ENCODE data around the gene SLIT1. TPM values are rescaled to one million over a fixed set of nuclear protein-coding genes. Genes with fewer than 3 reads are reported as not detected.

SLIT1 gene
- total RNA-seq, 1 donor from 2014 or later, result 0.72 TPM

DNA sequence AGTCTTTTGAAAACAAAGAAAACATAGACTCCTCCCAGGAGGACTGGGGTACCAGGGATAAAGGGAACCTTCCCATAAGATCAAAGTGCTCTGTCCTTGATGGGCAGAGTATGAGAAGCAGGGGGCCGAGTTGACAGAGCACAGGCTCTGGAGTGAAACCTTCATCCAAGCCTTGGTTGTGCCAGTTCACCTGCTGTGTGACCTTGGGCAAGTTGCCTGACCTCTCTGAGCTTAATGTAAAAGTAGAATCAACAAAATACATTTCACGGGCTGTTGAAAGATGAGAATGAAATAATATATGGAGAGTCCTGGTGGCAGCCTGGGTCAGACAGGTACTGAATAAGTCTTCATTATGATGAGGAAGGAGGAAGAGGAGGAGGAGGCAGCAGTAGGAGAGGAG, 69.9 kb downstream of the SLIT1 start:
- DNase-seq (ENCODE audit: low spot score), result no peak

DNA sequence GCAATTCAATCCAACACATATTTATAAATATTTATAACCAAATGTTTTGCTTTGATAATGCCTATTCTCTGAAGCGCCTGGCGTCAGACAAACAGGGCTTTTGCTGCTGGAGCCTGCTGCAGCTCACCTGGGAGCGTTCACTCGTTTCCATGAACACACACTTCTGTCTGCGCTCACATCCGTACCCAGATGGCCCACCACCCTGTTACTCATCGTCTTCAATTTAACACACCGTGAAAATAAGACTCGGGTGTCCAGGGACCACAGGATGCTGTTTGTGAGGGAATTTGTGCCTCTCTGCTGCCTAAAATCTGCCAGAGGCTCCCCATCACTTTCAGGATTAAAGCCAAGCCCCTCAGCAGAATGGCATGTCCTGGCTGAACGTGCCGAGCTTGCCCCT, 74.1 kb downstream of the SLIT1 start:
- DNase-seq (ENCODE audit: low spot score), result no peak

DNA sequence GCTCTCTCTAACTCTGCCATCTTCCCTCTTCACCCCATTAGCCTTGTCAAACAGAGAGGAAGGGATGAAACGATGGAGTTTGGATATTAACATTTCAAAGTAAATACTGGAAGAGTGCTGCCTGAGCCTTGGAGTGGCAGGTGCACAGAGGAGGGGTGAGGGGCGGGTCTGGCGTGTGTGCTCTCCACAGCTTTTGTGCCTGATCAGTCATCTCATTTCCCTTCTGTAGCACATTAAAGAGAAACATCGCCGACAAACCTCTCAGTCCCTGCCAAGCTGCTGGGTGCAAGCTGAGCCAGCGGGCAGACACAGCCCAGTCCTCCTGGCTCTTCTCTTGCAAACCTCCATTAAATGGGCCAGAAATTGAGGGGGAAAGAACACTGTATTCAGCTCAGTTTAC, 76.2 kb downstream of the SLIT1 start:
- no peak for DNase-seq (ENCODE audit: low spot score)

DNA sequence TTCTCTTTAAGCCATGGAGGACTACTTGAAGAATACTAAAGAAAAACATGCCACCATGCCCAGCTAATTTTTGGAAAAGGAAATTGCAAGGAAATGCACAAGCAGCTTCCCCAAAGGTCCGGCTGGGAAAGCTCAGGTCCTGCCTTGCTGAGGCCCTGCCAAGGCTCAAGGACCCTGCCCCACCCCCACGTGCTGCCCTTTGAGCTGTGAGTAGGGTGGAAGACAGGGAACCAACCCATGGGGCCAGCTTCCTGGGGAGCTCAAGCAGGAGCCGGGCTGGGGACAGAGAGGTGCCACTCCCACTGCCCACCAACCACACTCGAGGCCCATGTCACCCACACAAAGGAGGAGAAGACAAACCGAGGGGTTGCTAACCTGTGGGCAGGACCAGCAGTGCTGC, 78.2 kb downstream of the SLIT1 start:
- DNase-seq (ENCODE audit: low spot score), result no peak

DNA sequence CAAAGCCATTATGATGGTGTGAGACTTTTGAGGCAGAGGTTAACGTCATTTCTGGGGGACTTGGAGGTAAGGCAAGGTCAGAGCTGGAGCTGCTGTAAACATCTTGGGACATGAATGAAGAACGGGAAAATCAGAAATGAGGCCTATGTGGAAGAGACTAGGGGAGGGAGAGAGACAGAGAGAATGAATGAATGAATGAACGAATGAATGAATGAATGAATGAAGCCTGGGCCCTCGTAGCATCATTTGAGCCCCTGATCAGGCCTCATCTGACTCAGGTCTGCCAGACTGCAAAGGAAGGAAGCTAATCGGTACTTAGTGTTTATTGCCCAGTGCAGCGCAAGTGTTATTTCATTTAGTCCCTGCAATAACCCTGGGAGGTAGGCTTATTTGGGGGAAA, 79.6 kb downstream of the SLIT1 start:
- no peak for DNase-seq (ENCODE audit: low spot score)

DNA sequence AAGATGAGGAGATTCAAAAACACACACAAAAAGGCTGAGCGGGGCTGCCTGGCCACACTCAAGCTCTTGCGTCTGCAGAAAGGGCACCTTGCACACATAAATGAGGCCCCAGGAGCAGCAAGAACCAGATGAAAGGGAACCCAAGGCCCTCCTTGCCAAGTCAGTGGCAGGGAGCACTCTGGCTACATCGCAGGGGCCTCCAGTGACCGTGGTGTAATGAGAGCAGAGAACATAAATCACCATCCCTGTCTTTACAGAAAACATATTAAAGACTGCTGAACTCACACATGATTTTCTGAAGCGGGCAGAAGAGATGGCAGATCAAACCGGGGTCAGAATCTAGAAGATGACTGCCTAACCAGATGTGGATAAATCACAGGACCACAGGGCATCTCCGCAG, 80.5 kb downstream of the SLIT1 start:
- DNase-seq (ENCODE audit: low spot score), result no peak

DNA sequence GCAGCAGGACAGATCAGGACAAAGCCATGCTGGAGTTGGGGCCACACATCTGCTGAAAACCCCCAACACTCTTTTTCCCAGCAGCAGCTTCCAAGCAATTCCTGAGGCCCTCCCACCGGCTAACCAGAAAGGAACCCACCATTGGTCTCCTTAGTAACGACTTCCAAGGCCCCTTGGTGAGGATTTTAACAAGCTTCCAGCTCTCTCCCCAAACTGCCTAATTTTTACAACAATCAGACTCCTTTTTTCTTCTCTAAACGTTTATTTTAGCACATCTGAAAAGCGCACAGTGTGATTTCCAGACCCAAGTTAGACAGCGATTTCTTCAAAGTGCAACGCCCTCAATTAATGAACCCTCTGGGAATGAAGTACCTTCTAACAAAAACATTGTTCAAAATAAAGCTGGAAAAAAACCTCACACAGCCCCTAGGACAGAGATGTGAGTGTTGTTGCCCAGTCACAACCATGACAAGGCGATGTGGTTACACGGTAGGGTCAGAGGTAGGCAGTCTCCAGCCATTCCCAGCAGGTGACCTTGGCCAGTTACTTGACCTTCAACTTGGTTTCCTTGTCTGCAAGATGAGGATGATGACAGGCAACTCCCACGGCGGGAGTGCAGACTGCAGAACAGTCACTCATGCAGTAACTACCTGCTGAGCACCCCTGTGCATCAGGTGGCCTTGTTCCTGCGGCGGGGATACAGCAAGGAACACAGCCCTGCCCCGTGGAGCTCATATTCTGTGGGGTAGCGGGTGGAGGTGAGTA, 82.3 kb downstream of the SLIT1 start:
- DNase-seq (ENCODE audit: low spot score), result no peak

DNA sequence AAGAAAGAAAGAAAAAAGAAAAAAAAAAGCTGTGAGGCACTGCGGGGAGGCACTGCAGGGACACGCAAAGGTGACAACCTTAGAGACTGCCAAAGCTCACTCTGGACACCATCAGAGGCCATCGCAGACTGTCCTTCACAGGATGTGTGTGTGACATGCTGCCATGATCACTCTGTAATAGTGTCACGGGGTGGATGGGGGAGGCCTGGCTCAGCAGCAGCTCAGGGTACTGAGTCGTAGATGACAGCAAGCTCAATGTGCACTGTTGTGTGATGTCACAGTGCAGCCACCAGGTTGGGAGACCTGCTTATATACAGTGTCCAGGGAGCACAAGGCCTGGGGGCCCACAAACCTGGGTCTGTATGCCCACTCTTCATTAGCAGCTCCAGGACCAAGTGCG, 83.3 kb downstream of the SLIT1 start:
- no peak for DNase-seq (ENCODE audit: low spot score)

DNA sequence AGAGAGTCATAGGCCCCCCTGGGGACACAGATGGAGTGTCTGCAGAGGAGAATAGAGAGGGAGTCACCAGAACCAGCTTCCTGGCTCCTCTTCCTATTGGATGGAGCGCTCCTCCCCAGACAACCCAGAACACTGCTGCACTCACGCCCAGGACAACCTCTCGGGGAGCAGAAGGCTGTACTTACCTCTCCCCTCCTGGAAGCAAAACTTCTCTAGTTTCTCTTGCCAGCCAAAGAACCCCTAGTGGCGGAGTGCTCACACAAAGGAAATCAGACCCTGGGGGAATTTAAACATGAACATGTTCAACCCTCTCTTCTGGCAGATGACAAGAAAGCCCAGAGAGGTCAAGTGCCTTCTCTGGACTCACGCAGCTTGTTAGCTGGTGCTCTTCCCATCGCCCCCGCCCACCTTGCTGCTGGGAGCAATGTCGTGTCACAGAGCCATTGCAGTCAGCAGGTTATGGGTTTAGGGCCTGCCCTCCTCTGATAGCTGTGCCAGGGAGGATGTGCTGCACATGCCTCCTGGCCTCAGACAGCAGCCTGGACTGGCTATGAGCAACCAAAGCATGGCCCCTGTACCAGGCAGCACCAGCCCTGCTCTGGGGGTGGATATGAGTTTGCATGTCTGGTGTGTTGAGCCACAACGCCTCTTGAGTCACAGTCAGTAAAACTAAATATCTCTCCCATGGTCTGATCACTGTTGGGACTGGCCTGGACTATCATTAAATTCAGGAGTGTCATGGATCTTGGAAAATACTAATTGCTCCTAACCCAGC, 84.4 kb downstream of the SLIT1 start:
- no peak for DNase-seq (ENCODE audit: low spot score)

DNA sequence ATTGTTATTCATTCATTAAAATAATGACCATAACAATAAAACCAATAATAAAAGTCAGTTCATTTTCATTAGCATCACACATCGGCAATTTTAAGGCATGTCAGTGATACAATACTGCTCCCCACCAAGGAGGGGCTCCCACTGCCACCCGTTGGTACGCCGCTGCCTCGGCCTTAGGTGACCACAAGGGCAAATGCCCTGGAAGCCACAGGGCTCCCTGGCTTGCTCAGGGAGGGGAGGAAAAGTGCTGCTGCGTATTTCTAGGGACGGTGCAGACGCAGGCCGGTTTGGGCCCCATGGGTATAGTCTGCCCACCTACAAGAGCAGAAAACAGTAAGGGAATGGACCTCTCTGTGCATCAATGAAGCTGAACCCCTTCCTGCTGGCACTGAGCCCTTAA, 85.1 kb downstream of the SLIT1 start:
- DNase-seq (ENCODE audit: low spot score), result no peak

DNA sequence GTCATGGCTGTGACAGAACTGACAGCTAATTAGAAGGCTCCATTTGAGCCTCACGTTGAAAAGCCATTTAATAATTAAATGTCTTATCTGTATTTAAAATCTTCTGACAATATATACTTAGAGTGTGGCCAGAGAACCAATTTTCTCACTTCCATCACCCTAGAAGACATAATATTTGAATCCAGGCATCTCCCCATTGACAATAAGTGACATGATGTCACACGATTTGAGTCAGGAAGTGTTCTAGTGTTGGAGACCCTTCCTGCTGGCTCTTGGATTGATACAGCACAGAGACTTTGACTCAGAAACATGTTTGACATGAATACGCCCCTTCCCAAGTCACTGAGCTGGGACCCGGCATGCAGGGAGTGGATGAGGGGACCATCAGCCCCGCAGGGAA, 85.9 kb downstream of the SLIT1 start:
- no peak for DNase-seq (ENCODE audit: low spot score)

DNA sequence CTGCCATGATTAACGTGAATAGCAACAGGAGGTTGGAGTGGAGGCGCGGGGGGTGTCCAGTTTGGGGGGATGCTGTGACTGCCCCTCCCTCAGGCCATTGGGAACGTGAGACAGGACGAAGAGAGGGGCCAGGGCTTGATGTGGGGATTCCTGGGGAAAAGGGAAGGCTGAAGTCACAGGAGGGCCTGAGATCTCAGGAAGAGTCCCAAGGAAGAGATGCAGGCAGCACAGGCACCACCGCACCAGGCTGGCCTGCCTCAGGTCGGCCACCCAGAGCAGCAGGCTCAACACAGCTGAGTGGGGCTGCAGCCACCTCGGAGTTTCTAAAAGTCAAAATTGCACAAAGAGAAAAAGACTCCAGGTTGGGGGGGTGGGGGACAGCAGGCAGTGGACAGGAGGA, 86.7 kb downstream of the SLIT1 start:
- no peak for DNase-seq (ENCODE audit: low spot score)

DNA sequence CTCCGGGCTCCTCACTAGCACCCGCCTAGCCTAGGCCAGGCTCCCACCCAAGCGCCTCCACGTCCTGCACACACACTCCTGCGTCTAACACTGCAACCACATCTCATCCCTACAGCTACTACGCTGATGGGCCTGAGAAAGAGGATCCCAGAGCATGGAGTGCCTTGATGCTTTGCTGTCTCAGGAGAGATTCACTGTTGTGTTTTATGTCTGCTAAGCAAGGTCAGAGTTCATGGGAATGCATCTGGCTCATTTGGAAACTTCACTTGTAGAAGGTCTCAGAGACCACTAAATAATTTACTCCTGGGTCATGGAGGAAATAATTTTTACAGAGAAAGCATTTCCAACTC, 88.7 kb downstream of the SLIT1 start:
- no peak for DNase-seq (ENCODE audit: low spot score)

DNA sequence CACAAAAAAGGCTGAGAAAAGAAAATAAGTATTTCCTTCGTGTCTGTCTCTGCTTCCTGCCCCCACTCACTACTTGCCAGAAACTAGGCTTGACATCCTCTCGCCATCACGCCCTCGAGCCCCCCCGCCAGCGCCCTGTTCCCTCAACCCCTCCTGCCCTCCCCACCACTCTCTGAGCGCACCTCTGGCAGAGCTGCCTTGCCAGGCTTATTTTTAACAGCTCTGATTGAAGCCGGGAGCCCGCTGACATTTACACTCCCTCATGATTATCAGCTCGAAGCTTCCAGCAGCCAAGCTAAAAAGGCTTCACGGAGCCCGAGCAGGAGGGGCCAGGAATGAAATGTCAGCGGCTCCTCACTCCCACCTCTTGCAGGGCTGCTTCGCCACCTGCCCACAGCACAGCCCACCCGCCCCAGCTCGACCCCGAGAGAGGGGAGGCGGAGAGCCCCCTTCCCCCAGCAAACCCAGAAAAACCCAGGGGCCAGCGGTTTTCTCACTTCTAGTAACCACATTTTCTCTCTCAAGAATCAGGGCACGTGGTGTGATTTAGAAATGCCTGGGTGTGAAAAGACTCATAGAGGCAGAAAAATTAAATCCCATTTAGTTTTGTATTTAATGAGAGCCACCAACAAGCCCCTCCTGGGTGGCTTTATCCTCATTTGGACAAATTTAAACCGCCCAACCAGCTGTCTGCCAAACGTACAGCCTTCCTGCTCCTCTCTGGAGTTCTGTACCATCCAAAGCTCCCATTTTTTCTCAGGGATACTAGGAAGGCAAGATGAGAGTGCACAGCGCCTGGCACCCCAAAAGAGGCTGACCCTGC, 89.3 kb downstream of the SLIT1 start:
- peak; percentile 4 for DNase-seq (ENCODE audit: low spot score)

DNA sequence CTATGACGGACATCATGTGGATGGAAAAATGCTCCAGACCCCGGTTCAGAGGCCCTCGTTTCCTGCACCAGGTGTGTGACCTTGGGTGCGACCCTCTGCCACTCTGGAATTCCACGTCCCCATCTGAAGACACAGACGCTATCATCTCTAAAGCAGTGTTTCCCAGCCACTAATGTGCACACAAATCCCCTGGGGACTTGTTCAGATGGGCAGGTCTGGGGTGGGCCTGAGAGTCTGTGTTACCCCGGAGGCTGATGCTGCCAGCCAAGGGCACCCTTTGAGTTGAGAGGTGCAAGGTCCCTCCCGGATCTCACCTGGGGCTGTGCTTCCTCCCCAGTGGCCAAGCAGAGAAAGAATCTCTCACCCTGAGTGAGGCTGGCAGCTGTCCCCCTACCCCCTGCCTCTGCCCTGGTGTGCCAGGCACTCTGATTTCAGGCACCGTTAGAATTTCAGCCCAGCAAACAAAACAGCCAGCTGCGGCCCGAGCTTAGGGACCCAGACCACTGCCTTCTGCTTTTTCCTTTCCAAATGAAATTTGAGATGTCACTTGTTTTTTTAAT, 90.0 kb downstream of the SLIT1 start:
- DNase-seq (ENCODE audit: low spot score), result no peak

DNA sequence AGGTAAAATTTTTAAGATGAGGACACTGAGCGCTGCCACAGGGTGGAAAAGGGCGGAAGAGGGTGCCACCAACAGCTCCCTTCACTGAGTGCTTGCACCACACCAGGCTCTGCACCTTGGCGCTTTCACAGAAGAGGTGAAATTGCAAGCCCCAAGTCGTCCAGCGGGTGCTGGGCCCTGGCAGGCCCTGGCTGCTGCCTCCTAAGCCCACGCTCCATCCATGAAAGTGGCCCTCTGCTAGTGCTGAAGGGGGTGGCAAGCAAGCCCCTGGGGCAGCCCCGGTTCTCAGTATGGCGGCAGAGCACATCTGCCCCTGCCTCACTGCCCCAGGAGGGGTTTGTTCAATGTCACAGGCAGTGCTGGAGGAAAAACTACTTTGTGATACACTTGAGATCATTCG, 95.1 kb downstream of the SLIT1 start:
- DNase-seq (ENCODE audit: low spot score), result no peak

DNA sequence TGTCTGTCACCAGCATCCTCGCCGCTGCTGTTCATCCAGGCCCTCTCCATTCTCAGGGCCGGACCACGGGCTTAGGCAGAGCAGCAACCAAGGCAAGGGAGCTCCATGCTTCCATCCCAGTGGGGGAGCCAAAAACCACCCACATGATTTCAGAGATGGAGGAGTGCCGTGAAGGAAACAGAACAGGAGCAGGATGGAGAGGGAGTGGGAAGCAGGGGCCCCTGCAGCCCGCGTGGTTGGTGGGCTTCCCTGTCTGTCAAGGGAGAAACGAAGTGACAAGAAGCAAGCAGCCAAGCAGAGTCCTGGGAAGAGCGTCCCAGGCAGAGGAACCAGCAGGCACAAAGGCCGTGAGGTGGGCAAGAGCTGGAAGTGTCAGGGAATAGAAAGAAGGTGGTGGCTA, 95.7 kb downstream of the SLIT1 start:
- DNase-seq (ENCODE audit: low spot score), result no peak

DNA sequence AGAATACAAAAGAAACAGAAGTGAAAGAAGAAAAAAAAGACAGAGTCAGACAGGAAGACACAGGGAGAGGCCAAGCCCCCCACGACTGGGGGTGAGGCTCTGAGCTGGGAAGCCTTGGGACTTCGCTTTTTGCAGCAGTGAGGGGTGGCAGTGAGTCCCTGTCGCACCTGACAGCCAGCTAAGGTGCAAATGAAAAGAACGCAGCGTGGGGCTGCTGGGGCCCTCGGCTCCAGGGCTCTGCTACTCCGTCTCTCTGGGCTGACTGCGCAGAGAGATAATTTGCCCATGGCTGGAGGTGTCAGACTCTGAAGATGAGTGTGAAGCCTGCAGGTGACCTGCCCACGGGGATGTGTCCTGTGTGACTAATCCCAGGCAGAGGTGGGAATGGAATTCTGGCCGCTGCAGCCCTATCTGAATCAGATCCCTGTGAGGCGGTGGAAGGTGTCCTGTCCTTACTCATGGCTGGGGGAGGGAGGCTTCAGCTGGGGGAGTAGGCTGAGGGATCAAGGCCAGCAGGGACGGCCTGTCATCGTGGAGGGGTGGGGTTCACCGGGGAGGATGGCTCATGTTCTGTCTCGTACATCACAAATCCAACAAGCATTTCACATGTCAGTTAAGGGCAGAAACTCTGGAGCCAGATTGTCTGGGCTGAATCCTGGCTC, 96.4 kb downstream of the SLIT1 start:
- DNase-seq (ENCODE audit: low spot score), result peak; percentile 8

DNA sequence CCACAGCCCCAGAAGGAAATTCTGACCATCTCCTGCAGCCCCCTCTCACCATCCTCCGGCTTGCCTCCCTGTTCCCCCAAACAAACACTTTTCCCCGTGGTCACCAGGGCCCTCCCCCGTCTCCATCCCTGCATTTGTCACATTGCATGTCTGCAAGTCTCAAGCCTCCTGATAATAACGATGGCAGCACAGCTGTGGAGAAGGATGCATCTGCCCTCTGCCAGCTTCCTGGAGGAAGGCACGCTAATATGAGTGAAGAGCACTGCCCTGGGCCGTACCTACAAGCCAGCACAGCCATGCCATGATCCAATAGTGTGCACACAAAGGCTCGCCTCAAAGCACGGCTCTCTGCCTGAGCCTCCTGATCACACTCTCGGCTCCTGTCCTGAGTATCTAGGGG, 98.5 kb downstream of the SLIT1 start:
- DNase-seq (ENCODE audit: low spot score), result no peak

DNA sequence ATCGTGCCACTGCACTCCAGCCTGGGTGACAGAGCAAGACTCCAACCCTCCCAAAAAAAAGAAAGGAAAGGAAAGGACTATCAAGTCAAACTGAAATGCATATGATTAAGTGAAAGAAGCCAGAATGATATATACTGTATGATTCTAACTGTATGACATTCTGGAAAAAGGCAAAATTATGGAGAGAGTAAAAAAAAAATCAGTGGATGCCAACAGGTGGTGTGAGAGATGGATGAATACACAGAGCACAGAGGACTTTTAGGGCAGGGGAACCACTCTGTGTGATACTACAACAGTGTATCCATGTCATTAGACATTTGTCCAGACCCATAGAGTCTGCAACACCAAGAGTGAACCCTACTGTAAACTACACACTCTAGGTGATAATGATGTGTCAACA, 99.2 kb downstream of the SLIT1 start:
- DNase-seq (ENCODE audit: low spot score), result no peak

DNA sequence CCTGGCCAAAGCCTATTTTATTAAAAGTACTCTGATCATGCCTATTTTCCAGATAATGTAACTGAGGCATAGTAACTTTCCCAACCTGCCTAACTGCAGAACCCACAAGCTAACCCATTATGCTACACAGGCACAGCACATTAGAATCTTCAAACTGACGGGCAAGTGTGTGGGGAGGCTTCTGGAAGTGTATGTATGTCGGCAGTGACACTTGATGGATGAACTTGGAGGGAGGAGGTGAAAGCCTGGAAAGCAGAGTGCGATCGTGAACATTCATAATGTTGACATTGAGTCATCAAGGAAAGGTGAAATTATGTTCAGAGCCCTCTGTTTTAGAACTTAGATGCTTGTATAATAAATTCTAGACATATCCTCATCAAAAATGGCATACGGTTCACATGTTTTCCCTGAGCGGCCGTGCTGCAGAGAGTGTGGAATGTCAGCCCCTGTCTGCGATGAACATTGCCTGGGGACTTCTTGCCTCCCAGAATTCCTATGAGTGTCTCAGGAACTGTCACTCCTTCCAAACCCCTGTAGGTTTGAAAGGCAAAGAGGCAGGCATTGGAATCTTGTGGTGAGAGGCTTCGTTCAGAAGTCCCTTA, 102.4 kb downstream of the SLIT1 start:
- no peak for DNase-seq (ENCODE audit: low spot score)
